GM12878 (cell line): Measurements from ENCODE around the gene HELZ. TPM values are rescaled to one million over a fixed set of nuclear protein-coding genes. Genes with fewer than 3 reads are reported as not detected.

Experiments used
- ATAC-seq: fragments of 200-7000 bp; cut with Tn5 transposase; 3 replicates; pipeline ENCODE4 v1.9.1; 2020; ENCODE audit warnings: mild to moderate bottlenecking, moderate library complexity
- BruUV-seq: library from RNA; stranded (reverse); fragments of 400-500 nt; replicated peaks from 2 replicates; lab custom pipeline; 2021; lab: Mats Ljungman, UMichigan
- CTCF ChIA-PET: fragments of 300-600 bp; sonication (Branson Sonifier 250); formaldehyde crosslinking; extraction: SDS; loops from one replicate; lab custom pipeline; 2021; ENCODE audit warnings: inconsistent platforms; lab: Yijun Ruan, JAX
- POLR2A ChIA-PET: fragments of 350-600 bp; formaldehyde crosslinking; extraction: SDS; loops from one replicate; lab custom pipeline; 2021; ENCODE audit warnings: inconsistent platforms; lab: Charles Lee
- RAD21 ChIA-PET: fragments of 300-600 bp; sonication (Branson Sonifier 250); formaldehyde crosslinking; loops from one replicate; lab custom pipeline; 2023; ENCODE audit warnings: antibody characterized with exemption; ENCODE audit not compliant: unreplicated experiment; lab: Charles Lee
- SMC1A ChIA-PET: fragments of 300-600 bp; sonication (Branson Sonifier 250); formaldehyde crosslinking; loops from one replicate; lab custom pipeline; 2023; ENCODE audit not compliant: unreplicated experiment, uncharacterized antibody; lab: Charles Lee
- DNase-seq: peaks from one replicate; pipeline ENCODE4 v3.0.0-alpha.2; 2011; ENCODE audit warnings: low read depth, low spot score
- FAIRE-seq: peaks from 3 replicates; lab custom pipeline; 2011; peaks lifted over from hg19 to GRCh38; lab: Jason Lieb, UNC
- H2AFZ ChIP-seq: 2 replicates; pipeline ENCODE4 v1.6.0; 2011; ENCODE audit warnings: low read depth, low read length, control low read depth; ENCODE audit not compliant: control insufficient read depth
- H3K27ac ChIP-seq: 2 replicates; pipeline ENCODE4 v1.5.1; 2011; ENCODE audit warnings: control low read depth; ENCODE audit not compliant: control insufficient read depth, insufficient read depth
- H3K27me3 ChIP-seq, 2 experiments: replicated peaks in 1 of 2; 2 replicates each; pipeline versions ENCODE4 v1.6.0 to v1.6.1; 2011; ENCODE audit warnings: low read length in 1 of 2; ENCODE audit not compliant: control insufficient read depth in 2 of 2, insufficient read depth in 2 of 2
- H3K36me3 ChIP-seq, 2 experiments: 2 replicates each; pipeline ENCODE4 v1.5.1; 2011; ENCODE audit warnings: low read length in 1 of 2; ENCODE audit not compliant: control insufficient read depth in 2 of 2, insufficient read depth in 2 of 2
- H3K4me1 ChIP-seq: 2 replicates; pipeline ENCODE4 v1.6.1; 2011; ENCODE audit warnings: mild to moderate bottlenecking, low read length, moderate library complexity, mixed read lengths; ENCODE audit not compliant: control insufficient read depth, insufficient read depth
- H3K4me2 ChIP-seq: 2 replicates; pipeline ENCODE4 v1.6.0; 2011; ENCODE audit warnings: control low read depth; ENCODE audit not compliant: control insufficient read depth, insufficient read depth
- H3K4me3 ChIP-seq: fragments of 200-600 bp; sonication (generic); 2 replicates; pipeline ENCODE4 v1.5.1; 2016
- H3K79me2 ChIP-seq: 2 replicates; pipeline ENCODE4 v1.6.0; 2011; ENCODE audit warnings: low read length; ENCODE audit not compliant: control insufficient read depth, insufficient read depth
- H3K9ac ChIP-seq: 2 replicates; pipeline ENCODE4 v1.8.0; 2011; ENCODE audit warnings: low read length, control low read depth, mixed read lengths; ENCODE audit not compliant: control insufficient read depth, insufficient read depth
- H3K9me3 ChIP-seq: replicated peaks from 3 replicates; pipeline ENCODE4 v1.5.1; 2011; ENCODE audit warnings: mild to moderate bottlenecking, low read length; ENCODE audit not compliant: control insufficient read depth, insufficient read depth
- H4K20me1 ChIP-seq: 2 replicates; pipeline ENCODE4 v1.6.0; 2011; ENCODE audit not compliant: control insufficient read depth, insufficient read depth
- ATF2 ChIP-seq: IDR thresholded peaks from 2 replicates; pipeline ENCODE4 v1.6.1; 2012; ENCODE audit warnings: low read length, inconsistent platforms
- BRCA1 ChIP-seq: IDR thresholded peaks from 2 replicates; pipeline ENCODE4 v1.6.1; 2011; ENCODE audit warnings: low read depth, low read length, improper control_type of control experiment
- CTCF ChIP-seq, 3 experiments: IDR thresholded peaks in 2 of 3; conservative IDR thresholded peaks in 1 of 3; 2 replicates each; pipeline ENCODE4 v1.5.1; 2011; ENCODE audit warnings: low read depth in 3 of 3, low read length in 3 of 3, mild to moderate bottlenecking in 3 of 3, control low read depth in 2 of 3, moderate library complexity in 2 of 3, inconsistent platforms in 1 of 3, mixed read lengths in 1 of 3; ENCODE audit not compliant: control insufficient read depth in 2 of 3, insufficient read depth in 1 of 3; ENCODE audit errors: extremely low read depth in 1 of 3
- DPF2 ChIP-seq: fragments of 450-650 bp; IDR thresholded peaks from 2 replicates; pipeline ENCODE4 v1.6.1; 2017; ENCODE audit warnings: mild to moderate bottlenecking
- EP300 ChIP-seq, 2 experiments: fragments of 150-350 bp in 1 of 2; IDR thresholded peaks; 2 replicates each; pipeline ENCODE4 v1.6.1; 2011 to 2012; ENCODE audit warnings: low read depth in 2 of 2, low read length in 2 of 2, borderline replicate concordance in 1 of 2, improper control_type of control experiment in 1 of 2, inconsistent platforms in 1 of 2; ENCODE audit not compliant: control insufficient read depth in 1 of 2
- FOXK2 ChIP-seq: fragments of 450-650 bp; IDR thresholded peaks from 2 replicates; pipeline ENCODE4 v1.6.1; 2017; ENCODE audit warnings: mild to moderate bottlenecking, moderate library complexity
- HCFC1 ChIP-seq: fragments of 150-350 bp; IDR thresholded peaks from 2 replicates; pipeline ENCODE4 v1.6.1; 2014; ENCODE audit warnings: low read length
- NRF1 ChIP-seq: conservative IDR thresholded peaks from 2 replicates; pipeline ENCODE4 v1.6.1; 2011; ENCODE audit warnings: mild to moderate bottlenecking, low read depth, low read length, improper control_type of control experiment
- STAT1 ChIP-seq: fragments of 450-650 bp; conservative IDR thresholded peaks from 2 replicates; pipeline ENCODE4 v1.6.1; 2014; ENCODE audit warnings: antibody characterized with exemption, mild to moderate bottlenecking
- USF2 ChIP-seq: IDR thresholded peaks from 2 replicates; pipeline ENCODE4 v1.6.1; 2011; ENCODE audit warnings: low read depth, low read length, improper control_type of control experiment, borderline replicate concordance
- YBX1 ChIP-seq: fragments of 450-650 bp; IDR thresholded peaks from 2 replicates; pipeline ENCODE4 v1.6.1; 2016; ENCODE audit warnings: antibody characterized with exemption
- ZNF217 ChIP-seq: fragments of 450-650 bp; IDR thresholded peaks from 2 replicates; pipeline ENCODE4 v1.6.1; 2017; ENCODE audit warnings: antibody characterized with exemption, mild to moderate bottlenecking
- WGBS: methylation state at CpG from one replicate; pipeline ENCODE4 v1.1.6; 2016; ENCODE audit warnings: low lambda C conversion rate; ENCODE audit not compliant: insufficient replicate concordance, insufficient coverage; ENCODE audit errors: missing lambda C conversion rate; 5-methylcytosine and 5-hydroxymethylcytosine counted together
- in situ Hi-C: fragments of 300-500 bp; cut with MboI; formaldehyde crosslinking; loops from 9 replicates; pipeline ENCODE4 v1.14.3; 2018; ENCODE audit warnings: mixed read lengths
- intact Hi-C: fragments of 100-400 bp; cut with micrococcal nuclease; formaldehyde crosslinking; loops from one replicate; pipeline ENCODE4 v1.14.2; 2022; ENCODE audit not compliant: unreplicated experiment
- polyA plus RNA-seq, 11 experiments: library from polyadenylated mRNA; depleted of rRNA in 4 of 11; unstranded in 6 of 11; stranded (reverse) in 5 of 11; fragments of >200 nt; fragmentation: Nextera tagmentation in 4 of 11; fragmentation: Illumina TruSeq in 1 of 11; extraction: Ambion mirVana in 4 of 11; extraction: Trizol in 1 of 11; gene quantifications; 1 replicate in 1 of 11; 2 replicates in 10 of 11; pipeline versions ENCODE4 v1.2.1 to v1.2.3, GENCODE V29; 2011 to 2016; ENCODE audit warnings: inconsistent platforms in 2 of 11, missing spikeins in 2 of 11, low read depth in 1 of 11
- total RNA-seq, 4 experiments: library from RNA; depleted of rRNA in 3 of 4; stranded (reverse); fragments of >200 nt in 3 of 4; fragmentation: Illumina TruSeq in 1 of 4; extraction: Trizol in 1 of 4; gene quantifications; 2 replicates each; pipeline versions ENCODE4 v1.2.1 to v1.2.3, GENCODE V29; 2013 to 2021

The HELZ gene
- total and polyA plus RNA-seq, 10 of the 15 experiments (the other 5 are each of a cell fraction or from before 2014, with no cell fraction given) = 1.5 to 36.8 (median 19.1) TPM

GRCh38 chr17:67111808-67112207 is 133.2 kb downstream of the HELZ start (continued):
- no peak for TF ChIP-seq USF2
- no peak for TF ChIP-seq HCFC1
- no peak for TF ChIP-seq EP300 (IDR thresholded peaks at IDR 0.05; ENCODE audit: borderline replicate concordance in 1 of 2, control insufficient read depth in 1 of 2, low read depth in 2 of 2, low read length in 2 of 2)
- no peak for TF ChIP-seq FOXK2
- no peak for TF ChIP-seq STAT1

GRCh38 chr17:67111327-67111726 is 133.7 kb downstream of the HELZ start:
- ChIA-PET POLR2A (interaction anchor here (0.6 kb wide), 1 partner anchor 33 kb away, joined by 3 read pairs; no protein-coding TSS in a partner anchor), RAD21 (interaction anchor here (0.9 kb wide), 1 partner anchor 136 kb away, joined by 3 read pairs; no protein-coding TSS in a partner anchor), CTCF (interaction anchor here (1.2 kb wide), 1 partner anchor 30 kb away, joined by 3 read pairs; no protein-coding TSS in a partner anchor), SMC1A (interaction anchor here (0.7 to 2.0 kb wide), 4 partner anchors 10 to 175 kb away, joined by 3 to 6 read pairs (median 4); no protein-coding TSS in a partner anchor)
- Histone ChIP-seq H3K27ac (no peak overlapping the region), H3K4me2 (no peak overlapping the region), H2AFZ (no peak overlapping the region), H3K9me3 (no peaks in the 10 kb centered on the region; the same call in 2 of the 3 replicates), H4K20me1 (no peaks in the 10 kb centered on the region), H3K79me2 (no peaks in the 10 kb centered on the region), H3K4me1 (no peaks in the 10 kb centered on the region), H3K36me3 (peaks cover 14 to 29% of the 10 kb centered on the region in 2 experiments), H3K9ac (no peak overlapping the region), H3K27me3 (no peaks in the 10 kb centered on the region), H3K4me3 (no peak overlapping the region)
- 100% methylated on average over 2 of the region's 2 CpGs for WGBS
- FAIRE-seq = no peak
- TF ChIP-seq ZNF217 (no peak), CTCF (IDR thresholded peaks at IDR 0.05 in 2 of 3, conservative IDR thresholded peaks at IDR 0.05 in 1 of 3; ENCODE audit: control insufficient read depth in 2 of 3, extremely low read depth in 1 of 3, insufficient read depth in 1 of 3, low read depth in 3 of 3, low read length in 3 of 3) (no peak), NRF1 (no peak), DPF2 (no peak), YBX1 (no peak), ATF2 (no peak), BRCA1 (no peak)
- BruUV-seq = no TSS peak
- in situ Hi-C loops (no loop called here), intact Hi-C loops (no loop called here)
- ATAC-seq = no peak
- DNase-seq = no peak
